ENCODE measurements around the gene ITGB1BP2. TPM values are rescaled to one million over a fixed set of nuclear protein-coding genes. Genes with fewer than 3 reads are reported as not detected.
"Not testable (repeated sequence)": the region's sequence is repeated elsewhere in the genome, so short reads cannot be mapped to it uniquely, and the experiment has no call there.

The ITGB1BP2 gene
- total RNA-seq, 1 experiment from 2014 or later: 3.5 TPM

GRCh38 chrX:71349867-71350266, 48.3 kb downstream of the ITGB1BP2 start:
- H3K4me3 ChIP-seq (replicated peaks in 1 of 2; ENCODE audit: low read depth in 1 of 2, low read length in 2 of 2); H3K4me2 ChIP-seq (ENCODE audit: low read length); H3K9me2 ChIP-seq (ENCODE audit: insufficient read depth); DNase-seq (ENCODE audit: low read depth, low spot score); intact Hi-C loops (cut with micrococcal nuclease); H3K27ac ChIP-seq (ENCODE audit: low read depth, low read length); CTCF ChIA-PET; ATAC-seq; H4K20me1 ChIP-seq (ENCODE audit: insufficient read depth); POLR2A ChIA-PET; RAD21 ChIA-PET (ENCODE audit: low non-redundant PET in 1 of 2, low total read pairs in 2 of 2, uncharacterized antibody in 2 of 2, unreplicated experiment in 2 of 2); H3K27me3 ChIP-seq (ENCODE audit: insufficient read depth, low read length); H3K9me3 ChIP-seq (ENCODE audit: control insufficient read depth in 1 of 2, insufficient read depth in 1 of 2, low read depth in 1 of 2, low read length in 2 of 2); H3K79me2 ChIP-seq (ENCODE audit: insufficient read depth, low read length); H3K9ac ChIP-seq (ENCODE audit: low read length); H3K36me3 ChIP-seq (ENCODE audit: control insufficient read depth in 1 of 2, insufficient read depth in 2 of 2, low read length in 2 of 2); BruUV-seq (replicated peaks); H2AFZ ChIP-seq (ENCODE audit: low read depth, low read length, poor library complexity, severe bottlenecking); H3K4me1 ChIP-seq (ENCODE audit: control insufficient read depth in 1 of 2, insufficient read depth in 2 of 2, low read length in 2 of 2): not testable (repeated sequence)
- 0 out of 2 replicates have a peak, but pooled peaks have one; percentile 6 for TF ChIP-seq RAD21 (IDR thresholded peaks at IDR 0.05; ENCODE audit: low read depth)

GRCh38 chrX:71352439-71352838, 50.9 kb downstream of the ITGB1BP2 start:
- H3K4me3 ChIP-seq (replicated peaks in 1 of 2; ENCODE audit: low read depth in 1 of 2, low read length in 2 of 2); H3K27me3 ChIP-seq (ENCODE audit: insufficient read depth, low read length); ATAC-seq; POLR2A ChIA-PET; CTCF ChIA-PET; H3K9me3 ChIP-seq (ENCODE audit: control insufficient read depth in 1 of 2, insufficient read depth in 1 of 2, low read depth in 1 of 2, low read length in 2 of 2); H3K4me2 ChIP-seq (ENCODE audit: low read length); H3K9me2 ChIP-seq (ENCODE audit: insufficient read depth); RAD21 ChIA-PET (ENCODE audit: low non-redundant PET in 1 of 2, low total read pairs in 2 of 2, uncharacterized antibody in 2 of 2, unreplicated experiment in 2 of 2); H3K36me3 ChIP-seq (ENCODE audit: control insufficient read depth in 1 of 2, insufficient read depth in 2 of 2, low read length in 2 of 2); H3K79me2 ChIP-seq (ENCODE audit: insufficient read depth, low read length); H3K4me1 ChIP-seq (ENCODE audit: control insufficient read depth in 1 of 2, insufficient read depth in 2 of 2, low read length in 2 of 2); H4K20me1 ChIP-seq (ENCODE audit: insufficient read depth); DNase-seq (ENCODE audit: low read depth, low spot score); H3K27ac ChIP-seq (ENCODE audit: low read depth, low read length); H3K9ac ChIP-seq (ENCODE audit: low read length); intact Hi-C loops (cut with micrococcal nuclease); H2AFZ ChIP-seq (ENCODE audit: low read depth, low read length, poor library complexity, severe bottlenecking); BruUV-seq (replicated peaks): not testable (repeated sequence)

Other genes starting within 250 kb of the ITGB1BP2 start
- 43.7 TPM for gene SNX12, start 233.4 kb upstream of the ITGB1BP2 start, total RNA-seq (2021; ENCODE audit: unreplicated experiment)
- gene FOXO4, start 205.9 kb upstream of the ITGB1BP2 start, total RNA-seq (2021; ENCODE audit: unreplicated experiment): 14.7 TPM
- not detected for gene CXorf65, start 195.0 kb upstream of the ITGB1BP2 start, total RNA-seq (2021; ENCODE audit: unreplicated experiment)
- gene IL2RG, start 190.2 kb upstream of the ITGB1BP2 start, total RNA-seq (2021; ENCODE audit: unreplicated experiment): 0.64 TPM
- 32.8 TPM for gene MED12, start 183.2 kb upstream of the ITGB1BP2 start, total RNA-seq (2021; ENCODE audit: unreplicated experiment)
- 1.4 TPM for gene NLGN3, start 156.9 kb upstream of the ITGB1BP2 start, total RNA-seq (2021; ENCODE audit: unreplicated experiment)
- not detected for gene GJB1, start 78.5 kb upstream of the ITGB1BP2 start, total RNA-seq (2021; ENCODE audit: unreplicated experiment)
- 32.9 TPM for gene ZMYM3, start 47.6 kb upstream of the ITGB1BP2 start, total RNA-seq (2021; ENCODE audit: unreplicated experiment)
- gene NONO, start 18.1 kb upstream of the ITGB1BP2 start, total RNA-seq (2021; ENCODE audit: unreplicated experiment): 523 TPM
- gene TAF1, start 64.6 kb downstream of the ITGB1BP2 start, total RNA-seq (2021; ENCODE audit: unreplicated experiment): 27.7 TPM
- 143 TPM for gene OGT, start 231.4 kb downstream of the ITGB1BP2 start, total RNA-seq (2021; ENCODE audit: unreplicated experiment)